B cell (primary cell): ENCODE data around the gene TSGA10. TPM values are rescaled to one million over a fixed set of nuclear protein-coding genes. Genes with fewer than 3 reads are reported as not detected.

Experiments used
- ATAC-seq: fragments of 200-7000 bp; cut with Tn5 transposase; one replicate; pipeline ENCODE4 v1.10.0; 2021; ENCODE audit warnings: low read depth, mild to moderate bottlenecking, moderate number of reproducible peaks, moderate library complexity
- CTCF ChIA-PET: fragments of 350-600 bp; sonication (Branson Sonifier 250); formaldehyde crosslinking; loops from one replicate; lab custom pipeline; 2021; ENCODE audit warnings: antibody characterized with exemption, inconsistent platforms; lab: Charles Lee
- POLR2A ChIA-PET: fragments of 350-600 bp; sonication (Branson Sonifier 250); formaldehyde crosslinking; loops from one replicate; lab custom pipeline; 2021; ENCODE audit warnings: antibody characterized with exemption; lab: Charles Lee
- DNase-seq: peaks from one replicate; pipeline ENCODE4 v3.0.0; 2013
- H2AFZ ChIP-seq: 2 replicates; pipeline ENCODE4 v1.6.1; 2012; ENCODE audit warnings: mild to moderate bottlenecking, low read depth, low read length; ENCODE audit not compliant: insufficient read depth, poor library complexity, severe bottlenecking
- H3K27ac ChIP-seq, 2 donors: 1 replicate in 1 of 2; 2 replicates in 1 of 2; pipeline ENCODE4 v1.5.1; 2012 to 2013; ENCODE audit warnings: low read length in 2 of 2, mild to moderate bottlenecking in 2 of 2, moderate library complexity in 1 of 2
- H3K27me3 ChIP-seq, 4 experiments: fragments of 200-600 bp in 1 of 4; sonication (generic) in 1 of 4; replicated peaks in 1 of 4; 1 replicate in 2 of 4; 2 replicates in 2 of 4; pipeline versions ENCODE4 v1.6.1 to v1.7.0; 2013 to 2016; ENCODE audit warnings: low read length in 3 of 4, mild to moderate bottlenecking in 2 of 4, mixed read lengths in 1 of 4, moderate library complexity in 1 of 4; ENCODE audit not compliant: insufficient read depth in 4 of 4, control insufficient read depth in 3 of 4; ENCODE audit errors: control extremely low read depth in 1 of 4
- H3K36me3 ChIP-seq, 2 experiments: replicated peaks in 1 of 2; 1 replicate in 1 of 2; 2 replicates in 1 of 2; pipeline versions ENCODE4 v1.6.1 to v1.7.1; 2013; ENCODE audit warnings: low read length in 1 of 2; ENCODE audit not compliant: insufficient read depth in 2 of 2, control insufficient read depth in 1 of 2; ENCODE audit errors: control extremely low read depth in 1 of 2, extremely low read depth in 1 of 2
- H3K4me1 ChIP-seq, 2 donors: fragments of 200-600 bp in 1 of 2; sonication (generic) in 1 of 2; 1 replicate in 1 of 2; 2 replicates in 1 of 2; pipeline versions ENCODE4 v1.5.1 to v1.6.1; 2013 to 2017; ENCODE audit warnings: low read length in 2 of 2; ENCODE audit not compliant: control insufficient read depth in 2 of 2, insufficient read depth in 2 of 2
- H3K4me2 ChIP-seq: replicated peaks from 2 replicates; pipeline ENCODE3; 2012; ENCODE audit warnings: mild to moderate bottlenecking, low read depth, low read length; ENCODE audit not compliant: poor library complexity, severe bottlenecking
- H3K4me3 ChIP-seq, 5 experiments: fragments of 200-600 bp in 1 of 5; sonication (generic) in 1 of 5; 1 replicate in 3 of 5; 2 replicates in 2 of 5; pipeline versions ENCODE4 v1.5.1 to v1.7.0; 2011 to 2016; ENCODE audit warnings: low read length in 4 of 5, mild to moderate bottlenecking in 4 of 5, low read depth in 2 of 5, control low read depth in 1 of 5, moderate library complexity in 1 of 5; ENCODE audit not compliant: insufficient read depth in 1 of 5; ENCODE audit errors: control extremely low read depth in 1 of 5, extremely low read depth in 1 of 5
- H3K79me2 ChIP-seq: fragments of 200-600 bp; sonication (generic); one replicate; pipeline ENCODE4 v1.6.0; 2016; ENCODE audit warnings: low read length; ENCODE audit not compliant: control insufficient read depth, insufficient read depth
- H3K9ac ChIP-seq: fragments of 200-600 bp; sonication (generic); 2 replicates; pipeline ENCODE4 v1.6.1; 2017; ENCODE audit warnings: mild to moderate bottlenecking, low read length, moderate library complexity
- H3K9me3 ChIP-seq, 3 donors: one replicate each; pipeline versions ENCODE4 v1.6.1 to v1.7.1; 2013; ENCODE audit warnings: low read length in 2 of 3; ENCODE audit not compliant: control insufficient read depth in 2 of 3, insufficient read depth in 1 of 3; ENCODE audit errors: control extremely low read depth in 1 of 3
- H4K20me1 ChIP-seq: 2 replicates; pipeline ENCODE4 v1.6.0; 2012; ENCODE audit warnings: mild to moderate bottlenecking, low read length; ENCODE audit not compliant: insufficient read depth, control insufficient read depth, poor library complexity, severe bottlenecking
- H3K27ac Mint-ChIP-seq: one replicate; pipeline ENCODE4 v1.8.0; 2021; ENCODE audit warnings: mixed read lengths
- H3K27me3 Mint-ChIP-seq: one replicate; pipeline ENCODE4 v1.8.0; 2021; ENCODE audit warnings: mixed read lengths
- H3K4me1 Mint-ChIP-seq: one replicate; pipeline ENCODE4 v1.8.0; 2021; ENCODE audit warnings: mixed read lengths
- H3K4me3 Mint-ChIP-seq: one replicate; pipeline ENCODE4 v1.8.0; 2021; ENCODE audit warnings: mixed read lengths
- H3K9me3 Mint-ChIP-seq: one replicate; pipeline ENCODE4 v1.8.0; 2022; ENCODE audit warnings: mixed read lengths; ENCODE audit not compliant: insufficient read depth
- EZH2 ChIP-seq: IDR thresholded peaks from 2 replicates; pipeline ENCODE4 v1.6.1; 2012; ENCODE audit warnings: borderline replicate concordance, low read depth, mild to moderate bottlenecking, moderate library complexity, low read length; ENCODE audit not compliant: insufficient read depth, poor library complexity, severe bottlenecking
- WGBS: methylation state at CpG from one replicate; pipeline ENCODE4 v1.1.5; 2013; ENCODE audit warnings: missing lambda C conversion rate; ENCODE audit not compliant: insufficient coverage; 5-methylcytosine and 5-hydroxymethylcytosine counted together
- intact Hi-C: fragments of 100-400 bp; cut with micrococcal nuclease; formaldehyde crosslinking; loops from one replicate; pipeline ENCODE4 v1.10.0; 2022
- polyA plus RNA-seq: library from polyadenylated mRNA; depleted of rRNA; stranded (reverse); fragments of >200 nt; gene quantifications from 2 replicates; pipeline ENCODE4 v1.2.3, GENCODE V29; 2012
- total RNA-seq, 2 donors: library from RNA; stranded (reverse); fragments of 120-200 nt in 1 of 2; gene quantifications; 1 replicate in 1 of 2; 2 replicates in 1 of 2; pipeline versions ENCODE4 v1.2.3 to v1.2.4, GENCODE V29; 2013 to 2022
- TF ChIP-seq, protein P1 (sequence below): fragments of 200-600 bp; IDR thresholded peaks from one replicate; pipeline ENCODE4 v1.8.0; 2022; ENCODE audit warnings: antibody characterized with exemption, mild to moderate bottlenecking

TSGA10 gene
- total and polyA plus RNA-seq, 2 donors (not counting 1 experiment from before 2014, with no cell fraction given) = 4.6 to 39.6 TPM

DNA sequence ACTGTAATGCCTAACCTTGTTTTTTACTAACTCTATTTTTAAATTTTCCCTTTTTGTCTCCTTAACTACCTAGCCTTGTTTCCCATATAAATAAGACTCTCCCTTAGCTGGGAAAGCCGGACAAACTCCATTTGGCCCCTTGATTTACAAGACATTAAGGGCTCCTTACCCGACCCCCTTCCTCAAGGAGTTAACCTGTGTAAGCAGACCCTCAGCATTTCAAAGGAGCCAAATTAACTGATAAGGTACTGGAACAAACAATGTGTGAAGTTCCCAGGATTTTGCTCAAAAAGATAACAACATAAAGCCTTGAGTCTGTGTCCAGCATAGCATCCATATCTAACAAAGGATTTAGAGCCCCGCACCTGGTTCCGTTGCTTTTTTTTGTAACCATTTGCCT lies 72.9 kb downstream of the TSGA10 start:
- Mint-ChIP-seq H3K4me1 (no peaks in the 10 kb centered on the region), H3K27ac (no peak overlapping the region), H3K27me3 (peaks cover 8% of the 10 kb centered on the region), H3K9me3 (no peaks in the 10 kb centered on the region), H3K4me3 (no peak overlapping the region)
- no peak overlapping the region for H3K27ac ChIP-seq
- H3K4me3 ChIP-seq = no peak overlapping the region
- no peak overlapping the region for H3K4me2 ChIP-seq
- no peaks in the 10 kb centered on the region for H3K9me3 ChIP-seq
- ATAC-seq = no peak
- peaks cover 0 to 3% (median 0%) of the 10 kb centered on the region in 4 experiments for H3K27me3 ChIP-seq
- no peak overlapping the region for H3K9ac ChIP-seq
- WGBS = 60% methylated on average over 1 of the region's 4 CpGs
- H3K36me3 ChIP-seq = no peaks in the 10 kb centered on the region
- ChIA-PET CTCF (no interaction called here), POLR2A (no interaction called here)
- intact Hi-C loops = no loop called here
- no peaks in the 10 kb centered on the region for H4K20me1 ChIP-seq
- no peak for DNase-seq
- H3K4me1 ChIP-seq = no peaks in the 10 kb centered on the region
- no peak overlapping the region for H2AFZ ChIP-seq
- H3K79me2 ChIP-seq = no peaks in the 10 kb centered on the region
- TF ChIP-seq EZH2 = no peak
- TF ChIP-seq, protein P1, sequence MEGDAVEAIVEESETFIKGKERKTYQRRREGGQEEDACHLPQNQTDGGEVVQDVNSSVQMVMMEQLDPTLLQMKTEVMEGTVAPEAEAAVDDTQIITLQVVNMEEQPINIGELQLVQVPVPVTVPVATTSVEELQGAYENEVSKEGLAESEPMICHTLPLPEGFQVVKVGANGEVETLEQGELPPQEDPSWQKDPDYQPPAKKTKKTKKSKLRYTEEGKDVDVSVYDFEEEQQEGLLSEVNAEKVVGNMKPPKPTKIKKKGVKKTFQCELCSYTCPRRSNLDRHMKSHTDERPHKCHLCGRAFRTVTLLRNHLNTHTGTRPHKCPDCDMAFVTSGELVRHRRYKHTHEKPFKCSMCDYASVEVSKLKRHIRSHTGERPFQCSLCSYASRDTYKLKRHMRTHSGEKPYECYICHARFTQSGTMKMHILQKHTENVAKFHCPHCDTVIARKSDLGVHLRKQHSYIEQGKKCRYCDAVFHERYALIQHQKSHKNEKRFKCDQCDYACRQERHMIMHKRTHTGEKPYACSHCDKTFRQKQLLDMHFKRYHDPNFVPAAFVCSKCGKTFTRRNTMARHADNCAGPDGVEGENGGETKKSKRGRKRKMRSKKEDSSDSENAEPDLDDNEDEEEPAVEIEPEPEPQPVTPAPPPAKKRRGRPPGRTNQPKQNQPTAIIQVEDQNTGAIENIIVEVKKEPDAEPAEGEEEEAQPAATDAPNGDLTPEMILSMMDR = no peak

DNA sequence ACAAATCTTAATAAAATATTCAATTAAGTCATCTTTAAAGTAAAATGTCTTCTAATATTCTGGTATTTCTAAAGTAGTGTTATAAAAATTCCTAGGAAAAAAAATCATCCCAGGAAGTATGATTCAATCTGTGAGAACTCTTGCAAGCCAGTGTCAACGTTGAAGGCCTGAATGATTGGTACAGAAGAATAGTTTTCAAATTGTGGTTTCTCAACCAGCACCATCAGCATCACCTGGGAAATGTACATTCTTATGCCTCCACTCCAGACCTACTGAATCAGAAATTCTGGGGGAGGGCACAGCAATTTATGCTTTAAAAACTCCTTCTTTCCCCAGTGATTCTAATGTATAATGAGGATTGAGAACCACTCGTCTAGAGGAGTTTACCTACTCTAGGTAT lies 75.5 kb downstream of the TSGA10 start:
- TF ChIP-seq, protein P1 = no peak
- TF ChIP-seq EZH2 = no peak
- no peak overlapping the region for H3K4me3 ChIP-seq
- Mint-ChIP-seq H3K4me1 (no peaks in the 10 kb centered on the region), H3K27ac (no peak overlapping the region), H3K4me3 (no peak overlapping the region), H3K27me3 (peaks cover 8% of the 10 kb centered on the region), H3K9me3 (no peaks in the 10 kb centered on the region)
- H2AFZ ChIP-seq = no peak overlapping the region
- H3K27ac ChIP-seq = no peak overlapping the region
- WGBS = no CpG with 5 or more reads among the region's 2 CpGs
- H3K4me2 ChIP-seq = no peak overlapping the region
- no peaks in the 10 kb centered on the region for H3K36me3 ChIP-seq
- H3K9me3 ChIP-seq = no peaks in the 10 kb centered on the region
- H3K27me3 ChIP-seq = peaks cover 0 to 3% (median 0%) of the 10 kb centered on the region in 4 experiments
- POLR2A ChIA-PET = no interaction called here
- no peak for DNase-seq
- no peaks in the 10 kb centered on the region for H3K4me1 ChIP-seq
- H3K9ac ChIP-seq = no peak overlapping the region
- no peaks in the 10 kb centered on the region for H3K79me2 ChIP-seq
- ATAC-seq = no peak
- no peaks in the 10 kb centered on the region for H4K20me1 ChIP-seq
- CTCF ChIA-PET = no interaction called here
- intact Hi-C loops = no loop called here
